PC-9 (cell line): ENCODE results near the gene TBC1D22A. TPM values are rescaled to one million over a fixed set of nuclear protein-coding genes. Genes with fewer than 3 reads are reported as not detected.

ENCODE experiments used
- BruUV-seq: library from RNA; stranded (reverse); fragments of 400-500 nt; replicated peaks from 2 replicates; lab custom pipeline; 2021; lab: Mats Ljungman, UMichigan
- CTCF ChIA-PET: fragments of 300-600 bp; sonication (Branson Sonifier 250); formaldehyde crosslinking; loops from one replicate; lab custom pipeline; 2022; ENCODE audit warnings: antibody characterized with exemption; lab: Charles Lee
- POLR2A ChIA-PET: fragments of 300-600 bp; sonication (Branson Sonifier 250); formaldehyde crosslinking; loops from one replicate; lab custom pipeline; 2022; ENCODE audit warnings: antibody characterized with exemption; ENCODE audit not compliant: unreplicated experiment; lab: Charles Lee
- DNase-seq, 2 experiments: peaks; one replicate each; pipeline versions ENCODE4 v3.0.0 to v3.0.0-alpha.2; 2015 to 2022; ENCODE audit warnings: mixed read lengths in 1 of 2
- H2AFZ ChIP-seq: fragments of 200-600 bp; sonication (generic); 2 replicates; pipeline ENCODE4 v1.8.1; 2017; ENCODE audit warnings: antibody characterized with exemption
- H3F3A ChIP-seq: fragments of 200-600 bp; sonication (generic); 2 replicates; pipeline ENCODE4 v1.8.1; 2017; ENCODE audit warnings: antibody characterized with exemption, mild to moderate bottlenecking, low read depth; ENCODE audit not compliant: insufficient read depth
- H3K27ac ChIP-seq: fragments of 200-600 bp; sonication (generic); 2 replicates; pipeline ENCODE4 v1.6.1; 2016; ENCODE audit warnings: mixed run types
- H3K27me3 ChIP-seq: fragments of 200-600 bp; sonication (generic); 2 replicates; pipeline ENCODE4 v1.6.1; 2016; ENCODE audit warnings: low read depth, mixed run types; ENCODE audit not compliant: insufficient read depth
- H3K36me3 ChIP-seq: fragments of 200-600 bp; sonication (generic); 2 replicates; pipeline ENCODE4 v1.6.1; 2016; ENCODE audit warnings: low read depth, mixed run types
- H3K4me1 ChIP-seq: fragments of 200-600 bp; sonication (generic); replicated peaks from 2 replicates; pipeline ENCODE4 v1.6.1; 2016; ENCODE audit warnings: mixed run types; ENCODE audit not compliant: insufficient read depth
- H3K4me2 ChIP-seq: fragments of 200-600 bp; sonication (generic); 2 replicates; pipeline ENCODE4 v1.6.1; 2017; ENCODE audit warnings: mixed run types
- H3K4me3 ChIP-seq: fragments of 200-600 bp; sonication (generic); 2 replicates; pipeline ENCODE4 v1.6.1; 2016; ENCODE audit warnings: mixed run types
- H3K79me2 ChIP-seq: fragments of 200-600 bp; sonication (generic); 2 replicates; pipeline ENCODE4 v1.6.1; 2017; ENCODE audit warnings: low read depth, mixed run types
- H3K9me2 ChIP-seq: fragments of 200-600 bp; sonication (generic); 2 replicates; pipeline ENCODE4 v1.8.1; 2017; ENCODE audit warnings: mild to moderate bottlenecking; ENCODE audit not compliant: insufficient read depth
- H3K9me3 ChIP-seq: fragments of 200-600 bp; sonication (generic); 2 replicates; pipeline ENCODE4 v1.8.1; 2016; ENCODE audit warnings: low read depth; ENCODE audit not compliant: insufficient read depth
- H4K20me1 ChIP-seq: fragments of 200-600 bp; sonication (generic); 2 replicates; pipeline ENCODE4 v1.8.1; 2017; ENCODE audit not compliant: insufficient read depth
- CTCF ChIP-seq: fragments of 200-600 bp; sonication (generic); conservative IDR thresholded peaks from 2 replicates; pipeline ENCODE4 v1.6.1; 2017; ENCODE audit warnings: mixed run types, antibody characterized with exemption, mild to moderate bottlenecking, moderate library complexity
- EZH2 ChIP-seq: fragments of 200-600 bp; sonication (generic); IDR thresholded peaks from 2 replicates; pipeline ENCODE4 v1.8.0; 2017; ENCODE audit warnings: antibody characterized with exemption, low read depth
- intact Hi-C: fragments of 100-400 bp; cut with micrococcal nuclease; formaldehyde crosslinking; loops from one replicate; pipeline ENCODE4 v1.10.0; 2022; ENCODE audit not compliant: unreplicated experiment
- total RNA-seq: library from RNA; stranded (reverse); gene quantifications from 2 replicates; pipeline ENCODE4 v1.2.3, GENCODE V29; 2021

The TBC1D22A gene
- total RNA-seq, 1 experiment from 2014 or later, result 40.3 TPM

GRCh38 chr22:46746192-46746591, 16.3 kb upstream of the TBC1D22A start:
- Histone ChIP-seq H3K9me3 (no peaks in the 10 kb centered on the region), H2AFZ (no peak overlapping the region), H3K36me3 (no peaks in the 10 kb centered on the region), H3K4me2 (no peak overlapping the region), H3F3A (peaks cover 60% of the 10 kb centered on the region), H3K4me1 (peaks cover 64% of the 10 kb centered on the region), H3K4me3 (no peak overlapping the region), H3K79me2 (no peaks in the 10 kb centered on the region), H3K9me2 (no peaks in the 10 kb centered on the region), H3K27ac (no peak overlapping the region), H3K27me3 (no peaks in the 10 kb centered on the region), H4K20me1 (no peaks in the 10 kb centered on the region)
- intact Hi-C loops, result no loop called here
- DNase-seq, result no peak
- ChIA-PET POLR2A (no interaction called here), CTCF (no interaction called here)
- TF ChIP-seq EZH2, result no peak
- no peak for TF ChIP-seq CTCF
- no TSS peak for BruUV-seq

DNA sequence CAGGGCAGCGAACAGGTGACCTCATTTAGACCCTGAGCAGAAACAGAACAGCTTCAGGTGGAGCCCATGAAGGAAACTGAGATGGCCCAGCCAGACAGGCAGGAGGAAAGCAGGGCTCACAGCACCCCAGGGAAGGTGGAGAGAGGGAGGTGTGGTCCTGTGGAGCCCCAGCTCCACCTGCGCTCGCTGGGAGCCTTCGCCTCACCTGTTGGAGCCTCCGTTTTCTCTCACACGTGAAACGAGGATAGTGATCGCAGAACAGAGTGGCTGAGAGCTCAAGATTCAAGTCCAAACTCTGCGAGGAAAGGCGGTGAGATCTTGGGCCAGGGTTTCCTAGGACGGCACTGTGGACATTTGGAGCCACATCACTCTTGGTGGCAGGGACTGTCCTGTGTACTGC, 15.8 kb upstream of the TBC1D22A start:
- Histone ChIP-seq H2AFZ (no peak overlapping the region), H3K79me2 (no peaks in the 10 kb centered on the region), H3K4me1 (peaks cover 64% of the 10 kb centered on the region), H3F3A (peaks cover 56% of the 10 kb centered on the region), H3K9me2 (no peaks in the 10 kb centered on the region), H3K9me3 (no peaks in the 10 kb centered on the region), H3K4me2 (no peak overlapping the region), H3K27ac (no peak overlapping the region), H4K20me1 (no peaks in the 10 kb centered on the region), H3K4me3 (no peak overlapping the region), H3K36me3 (no peaks in the 10 kb centered on the region), H3K27me3 (no peaks in the 10 kb centered on the region)
- POLR2A ChIA-PET, result no interaction called here
- intact Hi-C loops, result no loop called here
- no TSS peak for BruUV-seq
- no peak for TF ChIP-seq EZH2
- TF ChIP-seq CTCF, result no peak
- no peak for DNase-seq
- CTCF ChIA-PET, result no interaction called here

- H3K79me2 ChIP-seq, result no peaks in the 10 kb centered on the region
- H3K4me1 ChIP-seq, result peaks cover 64% of the 10 kb centered on the region
- BruUV-seq, result no TSS peak
- no peak overlapping the region for H2AFZ ChIP-seq
- H3K36me3 ChIP-seq, result no peaks in the 10 kb centered on the region
- ChIA-PET POLR2A (no interaction called here), CTCF (no interaction called here)
- no peak overlapping the region for H3K27ac ChIP-seq
- intact Hi-C loops, result no loop called here
- no peak overlapping the region for H3K4me2 ChIP-seq
- H3K27me3 ChIP-seq, result no peaks in the 10 kb centered on the region
- no peaks in the 10 kb centered on the region for H3K9me2 ChIP-seq
- no peaks in the 10 kb centered on the region for H3K9me3 ChIP-seq
- H3F3A ChIP-seq, result peaks cover 53% of the 10 kb centered on the region
- DNase-seq, result no peak
- no peak for TF ChIP-seq EZH2
- no peak for TF ChIP-seq CTCF
- no peaks in the 10 kb centered on the region for H4K20me1 ChIP-seq
- H3K4me3 ChIP-seq, result no peak overlapping the region
These were observed 14.8 kb upstream of the TBC1D22A start for GRCh38 chr22:46747646-46748045.
